ENCODE measurements around the gene PPFIA4. TPM values are rescaled to one million over a fixed set of nuclear protein-coding genes. Genes with fewer than 3 reads are reported as not detected.

PPFIA4 gene
- total and polyA plus RNA-seq, 9 of the 15 experiments (the other 6 are each of a cell fraction or from before 2014, with no cell fraction given) = 0.07 to 12.0 (median 0.70) TPM

- Histone ChIP-seq H3K27ac (ENCODE audit: extremely low read depth, low read depth, low read length) (no peak overlapping the region), H4K20me1 (replicated peaks; ENCODE audit: control insufficient read depth, insufficient read depth, low read length) (peaks cover 37% of the 10 kb centered on the region), H3K9me1 (ENCODE audit: control insufficient read depth, insufficient read depth, low read length) (no peaks in the 10 kb centered on the region), H3K36me3 (ENCODE audit: control insufficient read depth, insufficient read depth, low read length) (no peaks in the 10 kb centered on the region; the same call in 2 of the 3 replicates), H3K4me3 (no peak overlapping the region), H3K9me3 (replicated peaks; ENCODE audit: control insufficient read depth, insufficient read depth, low read depth, low read length) (no peaks in the 10 kb centered on the region), H3K79me2 (ENCODE audit: control insufficient read depth, insufficient read depth, low read length) (no peaks in the 10 kb centered on the region), H3K4me1 (replicated peaks in 1 of 2; ENCODE audit: control insufficient read depth in 2 of 2, insufficient read depth in 2 of 2, low read length in 2 of 2) (peaks cover 0 to 1% of the 10 kb centered on the region in 2 experiments; a peak in 3 of 5 replicates), H3K9ac (ENCODE audit: insufficient read depth in 1 of 2, low read depth in 2 of 2, low read length in 2 of 2) (no peak overlapping the region), H3K27me3 (ENCODE audit: control insufficient read depth in 2 of 2, insufficient read depth in 2 of 2, low read length in 2 of 2) (peaks cover 23 to 35% of the 10 kb centered on the region in 2 experiments; a peak in 4 of 5 replicates), H2AFZ (ENCODE audit: low read depth, low read length) (no peak overlapping the region), H3K4me2 (ENCODE audit: insufficient read depth, low read length) (no peak overlapping the region)
- FAIRE-seq (no peak), ATAC-seq (no peak), DNase-seq (ENCODE audit: extremely low read depth in 1 of 4, low spot score in 3 of 4) (no peak)
- BruUV-seq (replicated peaks) = no TSS peak
- POLR2A ChIA-PET = interaction anchor here (0.6 to 2.3 kb wide), 6 partner anchors 10 to 1526 kb away, joined by 3 to 6 read pairs (median 4); partner anchors contain the start of gene TMEM183A
- TF ChIP-seq, protein P1, sequence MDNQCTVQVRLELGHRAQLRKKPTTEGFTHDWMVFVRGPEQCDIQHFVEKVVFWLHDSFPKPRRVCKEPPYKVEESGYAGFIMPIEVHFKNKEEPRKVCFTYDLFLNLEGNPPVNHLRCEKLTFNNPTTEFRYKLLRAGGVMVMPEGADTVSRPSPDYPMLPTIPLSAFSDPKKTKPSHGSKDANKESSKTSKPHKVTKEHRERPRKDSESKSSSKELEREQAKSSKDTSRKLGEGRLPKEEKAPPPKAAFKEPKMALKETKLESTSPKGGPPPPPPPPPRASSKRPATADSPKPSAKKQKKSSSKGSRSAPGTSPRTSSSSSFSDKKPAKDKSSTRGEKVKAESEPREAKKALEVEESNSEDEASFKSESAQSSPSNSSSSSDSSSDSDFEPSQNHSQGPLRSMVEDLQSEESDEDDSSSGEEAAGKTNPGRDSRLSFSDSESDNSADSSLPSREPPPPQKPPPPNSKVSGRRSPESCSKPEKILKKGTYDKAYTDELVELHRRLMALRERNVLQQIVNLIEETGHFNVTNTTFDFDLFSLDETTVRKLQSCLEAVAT (IDR thresholded peaks at IDR 0.05) = no peak
- TF ChIP-seq SNAPC5 (CRISPR knock-in tag; IDR thresholded peaks at IDR 0.05) = no peak
- no peak for TF ChIP-seq TBL1XR1 (IDR thresholded peaks at IDR 0.05; ENCODE audit: low read length in 2 of 2)
- TF ChIP-seq MCM2 (IDR thresholded peaks at IDR 0.05; ENCODE audit: low read depth) = no peak
- no peak for TF ChIP-seq FOXO4 (CRISPR knock-in tag; IDR thresholded peaks at IDR 0.05)
- TF ChIP-seq RB1 (IDR thresholded peaks at IDR 0.05; ENCODE audit: low read depth) = no peak
- no peak for TF ChIP-seq NFRKB (IDR thresholded peaks at IDR 0.05; ENCODE audit: low read depth)
- no peak for TF ChIP-seq SRSF3 (IDR thresholded peaks at IDR 0.05; ENCODE audit: insufficient read depth, low read length)
- no peak for TF ChIP-seq NFXL1 (CRISPR knock-in tag; IDR thresholded peaks at IDR 0.05)
- no peak for TF ChIP-seq BCOR (IDR thresholded peaks at IDR 0.05)
- TF ChIP-seq SUPT5H (IDR thresholded peaks at IDR 0.05) = no peak
- no peak for TF ChIP-seq TCFL5 (CRISPR knock-in tag; conservative IDR thresholded peaks at IDR 0.05)
- intact Hi-C loops (cut with micrococcal nuclease) (loop anchor here (10.0 kb wide), 1 partner anchor 301 kb away; no protein-coding TSS in a partner anchor), in situ Hi-C loops (cut with MboI) (loop anchor here (5.0 kb wide), 2 partner anchors 183 to 298 kb away; no protein-coding TSS in a partner anchor)
- 21% methylated on average over 2 of the region's 2 CpGs for WGBS (ENCODE audit: insufficient coverage, low coverage, missing lambda C conversion rate)
- CTCF ChIA-PET (ENCODE audit: low intra/inter-chr PET ratio) = no interaction called here
Observed at GRCh38 chr1:203033917-203034316, 7.6 kb downstream of the PPFIA4 start.
